HUES6 (cell line): ENCODE data around the gene AMN1.

Experiments
- H3K27ac ChIP-seq: 2 replicates; pipeline ENCODE4 v1.7.0; 2013; ENCODE audit warnings: low read depth, mild to moderate bottlenecking, low read length, inconsistent platforms
- H3K27me3 ChIP-seq: 2 replicates; pipeline ENCODE4 v1.6.1; 2013; ENCODE audit warnings: low read length; ENCODE audit not compliant: control insufficient read depth, insufficient read depth
- H3K36me3 ChIP-seq: 2 replicates; pipeline ENCODE4 v1.6.1; 2013; ENCODE audit warnings: low read length; ENCODE audit not compliant: control insufficient read depth, insufficient read depth
- H3K4me1 ChIP-seq: 2 replicates; pipeline ENCODE4 v1.6.1; 2013; ENCODE audit warnings: low read length; ENCODE audit not compliant: control insufficient read depth, insufficient read depth
- H3K4me3 ChIP-seq: 2 replicates; pipeline ENCODE4 v1.5.1; 2013; ENCODE audit warnings: low read depth, low read length
- H3K9ac ChIP-seq: one replicate; pipeline ENCODE4 v1.6.1; 2013; ENCODE audit warnings: mild to moderate bottlenecking, low read length
- H3K9me3 ChIP-seq: 2 replicates; pipeline ENCODE4 v1.6.1; 2013; ENCODE audit warnings: low read depth, low read length; ENCODE audit not compliant: control insufficient read depth, insufficient read depth

AMN1 gene

DNA sequence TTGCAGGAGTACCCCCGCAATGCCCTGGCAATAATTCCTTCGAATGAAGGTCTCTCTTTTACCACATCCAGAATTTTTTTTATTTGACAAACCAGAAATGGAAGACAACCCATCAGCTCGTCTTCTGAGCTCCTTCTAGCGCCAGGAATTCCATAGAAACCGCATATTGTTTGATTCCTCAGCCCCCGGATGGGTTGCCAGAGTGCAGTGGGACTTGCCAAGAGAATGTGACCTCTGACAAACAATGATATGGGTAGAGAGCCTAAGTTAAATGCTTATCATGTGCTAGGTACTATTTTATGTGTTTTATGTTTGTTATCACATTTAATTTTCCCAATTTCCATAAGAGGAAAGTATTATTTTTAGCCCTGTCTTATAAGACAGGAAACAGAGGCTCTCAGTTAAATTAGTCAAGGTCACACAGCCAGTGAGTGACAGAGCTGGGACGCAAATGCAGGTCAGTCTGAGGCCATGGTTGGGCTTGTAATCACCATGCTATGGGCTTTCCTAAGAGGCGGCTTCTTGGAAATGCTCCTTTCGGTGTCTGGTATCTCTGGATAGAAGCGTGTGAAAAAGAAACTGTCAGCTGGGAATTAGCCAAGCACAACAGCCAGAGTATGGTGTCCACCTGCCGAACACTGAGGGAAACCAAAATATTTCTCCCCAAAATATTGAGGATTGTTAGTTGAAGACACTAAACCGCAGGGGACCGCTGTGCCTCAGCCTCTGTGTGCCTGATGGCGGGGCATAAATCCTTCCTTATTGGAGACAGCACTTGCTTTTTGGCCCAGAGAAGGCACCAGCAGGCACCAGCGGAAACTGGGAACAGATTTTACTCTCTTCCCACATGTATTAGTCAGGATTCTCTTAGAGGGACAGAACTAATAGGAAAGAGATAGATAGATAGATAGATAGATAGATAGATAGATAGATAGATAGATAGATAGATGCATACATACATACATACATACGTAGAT lies 98.8 kb downstream of the AMN1 start:
- H3K9me3 ChIP-seq = no peaks in the 10 kb centered on the region
- no peak overlapping the region for H3K9ac ChIP-seq
- no peak overlapping the region for H3K27ac ChIP-seq
- no peaks in the 10 kb centered on the region for H3K27me3 ChIP-seq
- no peaks in the 10 kb centered on the region for H3K36me3 ChIP-seq
- no peaks in the 10 kb centered on the region for H3K4me1 ChIP-seq
- no peak overlapping the region for H3K4me3 ChIP-seq

DNA sequence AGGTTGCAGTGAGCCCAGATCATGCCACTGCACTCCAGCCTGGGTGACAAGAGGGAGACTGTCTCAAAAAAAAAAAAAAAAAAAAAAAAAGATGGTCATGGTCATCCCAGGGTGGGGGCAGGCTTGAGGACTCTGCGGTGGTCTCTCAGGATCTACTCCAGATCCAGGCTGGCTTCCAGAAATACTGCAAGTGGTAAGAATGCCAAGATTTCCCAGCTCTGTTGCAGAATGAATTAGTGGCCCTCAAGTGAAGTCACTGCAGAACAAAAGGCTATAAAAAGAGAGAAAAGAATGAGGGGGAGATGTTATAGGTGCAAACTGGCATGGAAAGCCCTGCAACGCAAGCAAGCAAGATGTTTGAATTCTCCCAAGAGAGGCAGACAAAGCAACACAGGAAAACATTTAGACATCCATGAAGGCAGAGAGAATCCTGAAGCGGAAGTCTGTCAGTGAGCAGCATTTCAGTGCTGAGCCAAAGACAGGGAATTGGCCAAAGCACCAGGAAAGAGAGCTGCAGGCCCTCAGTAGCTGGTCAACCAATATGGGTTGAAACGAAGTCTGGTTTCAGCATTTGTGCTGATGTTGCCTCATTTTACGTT lies 101.3 kb downstream of the AMN1 start:
- H3K27ac ChIP-seq = no peak overlapping the region
- H3K9me3 ChIP-seq = no peaks in the 10 kb centered on the region
- no peak overlapping the region for H3K9ac ChIP-seq
- H3K4me1 ChIP-seq = no peaks in the 10 kb centered on the region
- no peak overlapping the region for H3K4me3 ChIP-seq
- H3K36me3 ChIP-seq = no peaks in the 10 kb centered on the region
- H3K27me3 ChIP-seq = no peaks in the 10 kb centered on the region

DNA sequence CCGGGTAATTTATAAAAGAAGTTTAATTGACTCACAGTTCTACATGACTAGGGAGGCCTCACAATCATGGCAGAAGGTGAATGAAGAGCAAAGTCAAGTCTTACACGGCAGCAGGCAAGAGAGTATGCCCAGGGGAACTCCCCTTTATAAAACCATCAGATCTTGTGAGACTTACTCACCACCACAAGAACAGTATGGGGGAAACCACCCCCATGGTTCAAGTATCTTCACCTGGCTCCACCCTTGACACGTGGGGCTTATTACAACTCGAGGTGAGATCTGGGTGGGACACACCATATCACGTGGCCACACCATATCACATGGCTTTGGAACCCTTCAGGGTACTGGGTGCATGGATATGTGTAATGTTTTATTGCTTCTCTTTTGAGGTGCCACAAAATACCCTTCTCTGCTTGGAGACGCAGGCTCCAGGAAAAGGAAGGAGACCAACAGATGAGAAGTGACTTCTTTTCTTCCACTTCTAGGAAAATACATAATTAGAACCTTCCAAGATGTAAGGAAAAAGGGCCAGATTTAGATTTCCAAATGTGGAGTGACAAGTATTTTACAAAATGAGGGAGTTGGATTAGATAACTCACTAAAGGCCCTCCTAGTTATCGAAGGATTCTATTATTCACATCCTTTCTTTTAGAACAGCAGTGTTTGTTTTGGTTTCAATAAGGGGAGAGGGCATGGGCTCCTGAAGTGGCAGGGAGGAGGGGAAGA lies 102.4 kb downstream of the AMN1 start:
- Histone ChIP-seq H3K36me3 (no peaks in the 10 kb centered on the region), H3K9ac (no peak overlapping the region), H3K27ac (no peak overlapping the region), H3K4me3 (no peak overlapping the region), H3K4me1 (no peaks in the 10 kb centered on the region), H3K9me3 (no peaks in the 10 kb centered on the region), H3K27me3 (no peaks in the 10 kb centered on the region)

DNA sequence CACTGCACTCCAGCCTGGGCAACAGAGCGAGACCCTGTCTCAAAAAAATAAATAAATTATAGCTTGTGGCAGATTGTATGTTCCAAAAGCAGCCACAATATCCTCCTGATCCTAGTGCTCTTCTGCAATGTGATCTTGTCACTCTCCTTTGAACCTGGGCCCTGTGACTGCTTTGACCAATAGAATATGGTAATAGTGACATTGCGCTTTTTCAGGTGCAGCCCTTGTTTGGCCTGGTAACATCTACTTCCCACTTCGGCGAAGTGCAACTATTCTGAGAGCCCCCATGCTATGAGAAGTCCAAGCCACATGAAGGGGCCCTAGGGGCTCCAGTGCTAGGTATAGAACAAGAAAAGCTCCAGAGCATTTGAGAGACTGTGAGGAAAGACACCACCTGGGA lies 106.8 kb downstream of the AMN1 start:
- Histone ChIP-seq H3K27ac (no peak overlapping the region), H3K4me1 (no peaks in the 10 kb centered on the region), H3K9me3 (no peaks in the 10 kb centered on the region), H3K4me3 (no peak overlapping the region), H3K27me3 (no peaks in the 10 kb centered on the region), H3K36me3 (no peaks in the 10 kb centered on the region), H3K9ac (no peak overlapping the region)
